Measurements from ENCODE around the gene CYLD.

DNA sequence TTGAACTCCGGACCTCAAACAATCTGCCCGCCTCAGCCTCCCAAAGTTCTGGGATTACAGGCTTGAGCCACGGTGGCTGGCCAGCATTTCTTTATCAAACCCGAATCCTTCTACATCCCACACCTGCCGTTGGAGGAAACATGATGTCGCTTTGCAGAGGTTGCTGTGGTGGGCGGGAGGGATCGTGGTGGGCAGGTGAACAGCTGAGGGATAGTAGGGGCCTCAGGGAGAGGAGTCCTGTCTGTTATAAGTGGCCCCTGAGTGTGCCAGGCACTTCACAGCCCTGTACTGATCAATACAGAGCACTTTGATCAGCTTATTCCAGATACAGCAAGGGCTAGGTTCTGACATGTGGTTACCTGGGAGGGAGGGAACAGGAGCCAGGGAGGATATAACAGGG is 76.5 kb downstream of the CYLD start:
- TF ChIP-seq, protein P1, sequence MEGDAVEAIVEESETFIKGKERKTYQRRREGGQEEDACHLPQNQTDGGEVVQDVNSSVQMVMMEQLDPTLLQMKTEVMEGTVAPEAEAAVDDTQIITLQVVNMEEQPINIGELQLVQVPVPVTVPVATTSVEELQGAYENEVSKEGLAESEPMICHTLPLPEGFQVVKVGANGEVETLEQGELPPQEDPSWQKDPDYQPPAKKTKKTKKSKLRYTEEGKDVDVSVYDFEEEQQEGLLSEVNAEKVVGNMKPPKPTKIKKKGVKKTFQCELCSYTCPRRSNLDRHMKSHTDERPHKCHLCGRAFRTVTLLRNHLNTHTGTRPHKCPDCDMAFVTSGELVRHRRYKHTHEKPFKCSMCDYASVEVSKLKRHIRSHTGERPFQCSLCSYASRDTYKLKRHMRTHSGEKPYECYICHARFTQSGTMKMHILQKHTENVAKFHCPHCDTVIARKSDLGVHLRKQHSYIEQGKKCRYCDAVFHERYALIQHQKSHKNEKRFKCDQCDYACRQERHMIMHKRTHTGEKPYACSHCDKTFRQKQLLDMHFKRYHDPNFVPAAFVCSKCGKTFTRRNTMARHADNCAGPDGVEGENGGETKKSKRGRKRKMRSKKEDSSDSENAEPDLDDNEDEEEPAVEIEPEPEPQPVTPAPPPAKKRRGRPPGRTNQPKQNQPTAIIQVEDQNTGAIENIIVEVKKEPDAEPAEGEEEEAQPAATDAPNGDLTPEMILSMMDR (IDR thresholded peaks at IDR 0.05; ENCODE audit: borderline replicate concordance, extremely low read depth, low read length, poor library complexity, severe bottlenecking): no peak
- TF ChIP-seq EZH2 (IDR thresholded peaks at IDR 0.05; ENCODE audit: borderline replicate concordance, low read depth, low read length, severe bottlenecking): no peak
